GM21576 (cell line): ENCODE data around the gene AK1.

ENCODE experiments used
- ATAC-seq: cut with Tn5 transposase; IDR thresholded peaks from one replicate; pipeline ENCODE4 v1.9.1; 2021; ENCODE audit warnings: mild to moderate bottlenecking, moderate library complexity; ENCODE audit not compliant: unreplicated experiment

Gene AK1

DNA sequence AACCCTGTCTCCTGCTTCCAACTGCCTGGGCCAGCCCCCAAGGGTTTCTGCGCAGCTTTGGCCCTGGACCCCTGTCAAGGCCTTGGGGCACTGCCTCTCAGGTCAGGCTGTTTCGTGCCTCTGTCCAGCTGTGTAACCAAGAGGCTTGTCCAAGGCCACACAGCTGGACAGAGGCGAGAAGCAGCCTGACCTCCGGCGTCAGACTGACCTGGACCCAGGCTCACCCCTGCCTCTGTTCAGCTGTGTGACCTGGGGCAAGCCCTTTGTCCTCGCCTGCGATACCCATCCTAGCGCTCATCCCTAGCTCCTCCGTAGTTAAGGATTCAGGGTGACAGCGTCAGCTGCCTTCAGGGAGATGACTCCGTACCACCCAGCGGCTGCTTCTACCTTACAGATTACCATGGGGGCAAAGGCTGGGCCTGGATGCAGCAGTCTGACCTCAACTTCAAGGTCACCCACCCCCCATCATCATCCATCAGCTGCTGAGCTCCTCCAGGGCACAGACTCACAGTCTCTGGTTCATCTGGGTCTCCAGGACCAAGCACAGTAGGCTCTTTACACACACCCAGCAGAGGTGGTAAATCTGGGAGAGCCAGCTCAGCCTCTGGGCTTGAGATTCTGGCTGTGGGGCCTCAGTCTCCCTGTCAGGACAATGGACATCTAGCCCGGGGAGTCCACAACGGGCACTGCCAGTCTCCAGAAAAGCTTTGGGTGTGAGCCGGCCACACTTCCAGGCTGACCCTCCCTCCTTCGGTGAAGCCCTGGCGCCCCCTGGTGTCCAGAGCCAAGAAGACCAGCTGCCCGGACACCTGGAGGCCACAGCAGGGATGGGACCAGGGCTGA is 7.9 kb downstream of the AK1 start:
- ATAC-seq: peak; percentile 55

DNA sequence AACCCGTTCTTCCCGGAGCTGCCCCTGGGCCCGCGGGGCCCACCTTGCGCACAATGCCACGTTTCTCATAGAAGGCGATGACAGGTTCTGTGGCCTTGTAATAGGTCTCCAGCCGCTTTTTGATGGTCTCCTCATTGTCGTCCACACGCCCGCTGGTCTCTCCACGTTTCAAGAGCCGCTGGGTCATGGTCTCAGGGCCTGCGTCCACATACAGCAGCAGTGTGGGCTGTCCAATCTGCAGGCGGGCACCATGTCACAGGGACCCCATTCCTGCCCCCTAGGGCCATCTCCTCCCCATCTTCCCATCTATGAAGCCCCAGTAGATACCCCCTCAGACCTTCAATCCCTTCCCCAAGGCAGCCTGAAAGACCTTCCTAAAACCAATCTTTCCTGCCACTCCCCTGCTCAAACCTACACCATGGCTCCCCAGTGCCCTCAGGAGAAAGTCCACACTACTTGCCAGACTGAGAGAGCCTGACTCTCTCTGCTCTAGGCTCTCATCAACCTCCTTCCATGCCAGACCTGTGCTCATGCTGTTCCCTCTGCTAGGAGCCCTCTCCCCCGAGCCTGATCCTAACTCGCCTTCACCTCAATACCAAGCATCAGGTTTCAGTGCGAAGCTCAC is 9.1 kb downstream of the AK1 start:
- no peak for ATAC-seq

DNA sequence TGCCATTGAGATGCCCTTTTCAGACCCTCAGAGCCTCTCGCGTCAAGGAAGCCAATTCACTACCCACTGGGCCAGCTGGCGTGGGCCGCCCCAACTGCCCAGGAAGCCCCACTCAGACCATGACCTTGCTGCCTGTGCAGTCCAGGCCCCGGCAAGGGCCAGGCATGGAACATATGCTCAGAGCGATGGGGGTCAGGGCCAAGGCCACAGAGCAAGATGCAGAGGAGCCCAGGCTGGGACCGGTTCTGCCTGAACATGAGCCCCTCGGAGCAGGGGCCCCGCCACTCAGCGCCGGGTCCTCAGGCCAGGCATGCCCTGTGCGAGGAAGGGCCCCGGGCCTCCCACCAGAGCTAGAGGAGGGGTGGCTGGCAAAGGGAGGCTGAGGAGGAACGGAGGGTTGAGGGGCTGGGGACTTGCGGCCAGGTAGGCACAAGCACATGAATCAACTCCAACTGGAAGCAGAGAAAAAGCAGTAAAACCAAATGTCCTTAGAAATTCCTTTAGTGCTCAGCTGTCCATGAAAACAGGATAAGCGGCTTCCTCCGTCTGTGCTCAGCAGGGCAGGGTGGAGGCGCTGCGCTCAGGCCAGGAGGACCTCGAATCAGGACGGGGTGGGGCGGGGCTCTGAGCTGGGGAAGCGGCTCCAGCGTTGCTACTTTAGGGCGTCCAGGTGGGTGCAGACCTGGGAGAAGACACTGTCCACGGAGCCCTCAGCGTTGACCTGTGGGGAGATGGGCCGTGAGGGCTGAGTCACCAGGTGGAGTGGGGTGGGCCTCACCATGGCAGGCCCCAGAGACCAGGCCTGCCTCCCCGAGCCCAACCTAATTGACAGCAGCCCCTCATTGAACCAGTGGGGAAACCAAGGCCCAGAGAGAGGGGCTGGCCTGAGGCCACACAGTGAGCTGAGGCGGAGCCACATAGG is 9.9 kb downstream of the AK1 start:
- no peak for ATAC-seq

DNA sequence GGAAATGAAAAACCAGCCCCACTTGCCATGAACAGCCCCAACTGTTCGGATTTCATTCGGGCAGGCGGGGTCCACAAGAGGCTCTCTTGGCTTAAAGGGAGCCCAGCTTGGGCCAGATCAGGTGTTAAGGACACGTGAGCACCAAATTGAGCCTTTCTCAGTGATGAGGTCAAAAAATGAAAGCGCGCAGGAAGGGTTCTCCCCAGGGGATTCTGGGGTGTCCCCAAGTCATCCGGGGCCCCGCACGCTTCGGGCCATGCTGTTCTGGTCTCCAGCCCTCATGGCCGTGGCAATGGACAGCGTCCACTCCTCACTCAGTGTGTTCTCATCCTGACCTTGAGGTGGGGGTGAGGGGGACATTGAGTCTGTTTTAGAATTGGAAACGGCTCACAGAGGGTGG is 10.9 kb downstream of the AK1 start:
- ATAC-seq: no peak

DNA sequence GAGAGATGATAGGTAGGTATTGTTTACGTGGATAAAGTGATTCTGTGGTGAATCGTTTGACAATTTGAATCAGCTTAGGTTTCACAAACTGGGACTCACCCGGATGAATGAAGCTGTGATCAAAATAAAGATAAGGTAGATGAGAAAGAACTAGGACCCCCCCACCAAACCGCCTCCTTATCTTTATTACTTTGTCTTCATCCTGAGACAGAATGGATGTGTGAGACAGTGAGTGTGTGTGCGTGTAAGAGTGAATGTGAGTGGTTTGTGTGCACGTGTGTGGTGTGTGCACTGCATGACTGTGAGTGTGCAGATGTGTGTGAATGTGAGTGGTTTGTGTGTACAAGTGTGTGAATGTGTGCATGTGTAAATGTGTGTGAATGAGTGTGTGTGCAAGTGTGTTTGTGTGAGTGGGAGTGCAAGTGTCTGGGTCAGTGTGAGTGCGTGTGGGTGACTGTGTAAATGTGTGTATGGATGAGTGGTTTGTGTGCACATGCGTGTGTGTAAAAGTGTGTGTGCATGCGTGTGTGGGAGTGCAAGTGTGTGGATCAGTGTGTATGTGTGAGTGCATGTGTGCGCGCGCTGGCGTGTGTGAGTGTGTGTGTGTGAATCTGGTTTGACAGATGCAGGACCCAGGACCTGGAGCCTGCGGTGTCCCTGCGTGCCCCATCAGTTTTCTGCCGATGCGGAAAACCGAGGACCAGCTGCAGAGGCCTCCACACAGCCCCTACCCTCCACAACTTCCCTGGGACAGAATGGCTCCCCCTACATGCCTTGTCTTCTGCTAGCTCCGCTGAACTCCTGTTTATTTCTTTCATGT is 11.6 kb downstream of the AK1 start:
- no peak for ATAC-seq

DNA sequence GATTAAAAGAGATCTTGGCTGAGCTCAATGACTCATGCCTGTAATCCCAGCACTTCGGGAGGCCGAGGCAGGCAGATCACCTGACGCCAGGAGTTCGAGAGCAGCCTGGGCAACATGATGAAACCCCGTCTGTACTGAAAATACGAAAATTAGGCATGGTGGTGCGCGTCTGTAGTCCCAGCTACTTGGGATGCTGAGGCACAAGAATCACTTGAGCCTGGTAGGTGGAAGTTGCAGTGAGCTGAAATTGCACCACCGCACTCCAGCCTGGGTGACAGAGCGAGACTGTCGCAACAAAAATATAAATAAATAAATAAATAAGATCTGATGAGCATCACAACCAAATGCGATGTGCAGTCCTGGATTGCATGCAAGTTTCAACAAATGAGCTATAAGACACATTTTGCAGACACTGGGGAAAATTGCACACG is 14.3 kb downstream of the AK1 start:
- ATAC-seq: no peak

DNA sequence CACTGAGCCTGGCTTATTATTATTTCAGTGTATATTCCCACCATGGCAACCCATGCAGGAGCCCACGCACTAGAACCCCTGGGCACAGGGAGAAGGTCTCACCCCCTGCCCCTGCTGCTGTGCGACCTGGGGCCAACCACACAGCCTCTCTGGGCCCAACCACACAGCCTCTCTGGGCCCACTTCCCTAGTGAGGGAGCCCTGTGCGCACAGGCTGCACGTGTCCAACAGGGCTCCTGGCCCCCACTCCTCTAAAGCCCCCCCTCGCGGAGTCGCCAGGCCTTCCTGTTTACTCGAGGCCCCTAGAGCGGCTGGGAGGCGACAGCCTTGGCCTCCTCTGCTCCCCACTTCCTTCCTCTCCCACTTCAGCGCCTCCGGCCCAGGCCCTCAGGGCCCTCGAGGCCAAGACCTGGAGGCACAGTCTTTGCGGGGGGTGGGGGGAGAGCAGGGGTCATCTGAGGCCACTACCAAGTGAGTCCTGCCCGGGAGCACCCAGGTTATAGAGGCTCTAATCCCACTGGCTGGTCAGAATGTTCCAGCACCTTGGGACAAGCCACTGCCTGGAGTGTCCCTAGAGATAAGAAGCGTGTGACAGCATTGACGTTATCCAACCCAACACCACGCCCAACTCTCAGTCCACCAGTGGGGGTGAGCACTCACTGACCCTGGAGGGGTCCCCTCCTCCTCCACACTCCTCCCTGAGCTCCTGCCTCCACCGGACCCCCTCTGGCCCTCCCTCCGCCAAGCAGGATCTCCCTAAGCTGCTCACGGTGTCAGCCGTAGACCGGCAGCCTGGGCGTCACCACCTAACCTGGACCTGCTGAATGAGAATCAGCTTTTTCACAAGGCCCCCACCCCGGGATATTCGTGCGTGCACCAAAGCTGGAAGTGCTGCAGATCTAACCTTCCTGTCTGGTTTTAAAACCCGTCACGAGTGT is 15.1 kb downstream of the AK1 start:
- no peak for ATAC-seq

DNA sequence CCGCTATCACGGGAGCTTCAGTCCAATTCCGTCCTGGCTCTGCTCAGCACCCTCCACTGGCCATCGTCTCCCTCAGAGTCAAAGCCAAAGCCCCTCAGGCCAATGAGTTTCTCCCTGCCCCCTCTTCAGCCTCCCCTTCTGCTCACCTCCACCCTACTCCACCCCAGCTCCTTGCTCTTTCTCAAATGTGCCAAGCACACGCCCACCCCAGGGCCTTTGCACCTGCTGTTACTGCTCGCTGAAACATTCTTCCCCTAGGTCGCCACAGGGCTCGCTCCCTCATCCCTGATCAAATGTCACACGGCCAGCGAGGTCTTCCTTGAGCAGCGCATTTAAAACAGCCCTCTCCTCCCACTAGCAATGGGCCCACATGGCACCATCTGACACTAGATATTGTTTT is 16.7 kb downstream of the AK1 start:
- ATAC-seq: no peak

DNA sequence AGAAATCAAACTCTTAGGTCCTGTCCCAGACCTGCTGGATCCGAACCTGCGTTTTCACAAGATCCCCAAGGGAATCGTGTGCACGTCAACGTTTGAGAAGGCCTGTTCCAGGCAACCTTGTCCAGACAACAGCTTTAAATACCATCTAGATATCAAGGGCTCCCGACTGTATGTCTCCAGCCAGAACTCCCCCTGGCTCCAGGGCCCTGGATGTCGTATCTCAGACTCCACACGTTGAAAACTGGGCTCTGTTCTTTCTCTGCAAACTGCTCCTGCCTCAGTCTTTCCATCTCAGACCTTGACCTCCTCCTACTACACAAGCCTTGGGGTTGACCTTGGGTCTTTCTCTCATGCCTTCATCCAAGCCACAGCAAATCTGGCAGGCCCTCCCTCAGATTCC is 17.2 kb downstream of the AK1 start:
- ATAC-seq: no peak

DNA sequence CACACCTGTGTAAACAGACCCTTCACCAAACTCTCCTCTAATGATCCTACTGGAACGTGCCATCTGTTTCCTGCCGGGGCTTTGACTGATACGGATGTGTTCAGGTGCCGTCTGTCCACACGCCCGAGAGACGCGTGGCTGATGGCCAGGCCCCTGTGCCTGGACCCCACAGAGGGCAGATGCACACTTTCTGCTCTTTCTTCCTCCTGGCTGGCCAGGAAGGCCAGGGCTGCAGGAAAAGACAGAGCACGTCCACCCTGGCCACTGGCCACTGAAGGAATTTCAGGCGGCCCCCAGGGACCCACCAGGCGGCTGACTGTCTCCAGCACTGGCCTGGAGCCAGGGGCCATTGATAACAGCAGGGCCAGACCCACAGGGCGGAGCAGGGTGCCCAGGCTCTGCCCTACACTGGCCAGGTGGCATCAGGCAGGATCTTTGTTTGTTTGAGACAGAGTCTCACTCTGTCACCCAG is 19.4 kb downstream of the AK1 start:
- ATAC-seq: no peak

DNA sequence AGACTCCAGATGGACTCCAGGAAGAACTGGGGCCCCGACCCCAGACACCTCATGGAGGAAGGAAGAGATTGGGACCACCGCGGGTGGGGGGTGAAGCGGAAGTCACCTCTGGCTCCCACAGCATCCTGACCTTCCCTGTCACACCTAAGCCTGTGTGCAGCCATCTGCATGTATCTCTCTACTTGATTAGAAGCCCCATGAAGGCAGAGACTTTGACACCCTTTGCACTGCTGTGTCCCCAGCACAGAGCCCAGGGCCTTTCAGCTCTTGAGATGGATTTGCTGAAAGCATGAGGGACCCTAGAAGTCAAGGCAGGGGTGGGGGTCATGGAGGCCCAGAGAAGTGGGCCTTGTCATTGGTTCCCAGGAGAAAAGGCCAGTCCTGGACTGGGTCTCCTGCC is 20.2 kb downstream of the AK1 start:
- no peak for ATAC-seq

DNA sequence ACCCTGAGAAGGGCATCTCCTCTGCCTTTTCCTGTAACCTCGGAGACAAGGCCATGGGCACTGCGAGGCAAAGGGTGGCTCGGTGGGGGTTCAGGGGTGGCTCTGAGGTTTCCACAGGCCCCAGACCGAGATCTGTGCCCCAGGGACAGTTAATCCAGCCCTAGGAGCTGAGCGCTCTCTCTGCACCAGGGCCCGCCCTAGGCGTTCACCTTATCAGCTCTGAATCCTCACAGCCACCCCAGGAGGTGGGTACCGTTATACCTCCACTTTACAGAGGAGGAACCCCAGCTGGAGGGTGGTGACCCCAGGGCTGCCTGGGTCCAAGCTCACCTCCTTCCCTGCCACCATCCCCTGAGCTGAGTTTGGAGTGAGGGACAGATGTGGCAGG is 20.8 kb downstream of the AK1 start:
- no peak for ATAC-seq

DNA sequence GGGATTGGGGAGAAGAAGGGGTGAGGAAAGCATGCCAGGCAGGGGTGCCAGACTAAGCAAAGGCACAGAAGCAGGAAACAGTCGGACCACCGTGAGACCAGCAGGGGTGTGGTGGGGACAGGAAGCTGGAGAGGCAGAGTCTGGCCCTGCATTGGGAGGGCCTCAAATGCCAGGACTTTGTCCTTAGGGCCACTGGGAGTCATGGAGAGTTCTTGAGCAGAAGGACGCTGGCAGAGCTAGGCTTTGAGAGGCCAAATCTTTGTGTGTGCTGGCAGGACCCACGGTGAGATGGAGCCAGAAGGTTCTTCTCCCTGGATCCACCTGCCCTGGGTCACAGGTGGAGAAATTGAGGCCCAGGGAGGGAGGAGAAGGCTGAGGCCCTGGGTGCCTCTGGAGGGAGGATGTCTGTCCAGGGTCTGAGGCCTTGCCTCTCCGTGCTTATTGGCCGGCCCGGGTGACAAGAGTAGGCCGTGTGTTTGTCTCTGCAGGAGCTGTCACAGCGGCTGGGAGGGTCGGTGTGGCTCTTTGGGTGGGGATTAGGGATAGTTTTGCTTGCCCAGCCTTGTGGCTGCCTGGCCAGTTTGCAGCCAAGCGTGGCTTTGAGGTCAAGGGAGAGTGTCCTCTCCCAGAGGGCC is 21.3 kb downstream of the AK1 start:
- ATAC-seq: no peak

DNA sequence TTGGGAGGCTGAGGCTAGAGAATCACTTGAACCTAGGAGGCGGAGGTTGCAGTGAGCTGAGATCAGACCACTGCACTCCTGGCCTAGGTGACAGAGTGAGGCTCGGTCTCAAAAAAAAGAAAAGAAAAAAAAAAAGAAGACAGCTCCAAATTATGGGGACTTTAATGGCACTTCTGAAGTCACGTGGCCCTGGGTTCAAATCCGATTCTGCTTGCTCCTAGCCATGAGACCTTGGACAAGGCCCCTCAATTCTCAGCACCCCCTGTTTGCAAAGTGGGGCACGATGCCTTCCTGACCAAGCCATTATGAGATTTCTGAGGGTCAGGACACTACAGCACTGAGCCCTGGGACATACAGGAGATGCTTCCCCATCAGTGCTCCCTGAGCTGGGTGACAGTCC is 22.0 kb downstream of the AK1 start:
- no peak for ATAC-seq

DNA sequence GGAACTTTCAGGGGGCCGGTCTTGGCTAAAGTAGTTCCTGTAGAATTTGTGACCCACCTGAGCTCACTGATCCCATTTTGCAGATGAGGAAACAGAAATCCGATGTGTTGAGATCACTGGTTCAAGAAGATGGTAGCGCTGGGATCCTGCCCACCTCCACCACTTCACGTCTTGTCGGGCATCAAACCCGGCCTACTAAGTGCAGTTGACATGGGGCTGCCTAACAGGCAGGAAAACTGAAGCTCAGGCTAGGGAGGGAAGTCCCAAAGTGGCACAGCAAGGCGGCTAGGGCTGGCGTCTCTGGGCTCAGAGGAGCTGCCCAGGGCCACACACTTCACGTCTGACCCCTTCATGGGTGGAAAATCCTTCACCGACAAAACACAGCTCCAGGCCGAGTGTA is 22.5 kb downstream of the AK1 start:
- no peak for ATAC-seq

DNA sequence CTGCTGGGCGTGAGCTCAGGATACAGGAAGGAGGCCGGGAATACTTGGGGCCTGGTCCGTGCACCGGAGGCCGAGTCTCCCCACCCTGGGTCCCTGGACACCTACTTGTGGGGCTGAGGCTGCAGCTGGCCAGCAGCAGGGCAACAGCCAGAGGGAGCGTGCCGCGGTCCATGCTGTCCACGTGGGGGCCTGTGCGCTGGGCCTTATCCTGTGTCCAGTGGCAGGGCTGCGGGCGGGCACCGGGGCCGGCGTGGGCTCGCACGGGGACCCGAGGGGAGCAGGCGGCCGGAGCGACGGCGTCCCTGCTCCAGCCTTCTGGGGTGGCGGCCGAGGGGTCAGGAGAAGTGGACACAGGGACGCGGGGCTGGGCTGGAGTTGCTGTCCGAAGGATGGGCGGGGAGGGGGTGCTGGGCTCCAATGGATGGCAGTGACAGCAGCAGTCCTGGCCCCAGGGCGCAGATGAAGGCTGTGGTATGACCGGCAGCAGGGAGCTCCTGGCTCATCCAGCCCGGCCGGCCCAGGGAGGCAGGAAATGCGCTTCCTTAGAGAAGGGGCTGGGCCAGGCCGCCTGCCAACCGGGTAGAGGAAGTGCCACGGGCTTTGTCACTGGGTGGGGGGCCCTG is 23.2 kb downstream of the AK1 start, which contains the start of gene ENG:
Gene ENG (minus strand): TSS at position 475 of the 623 bp plus-strand sequence. CDS start 303 bp downstream, at position 172.
- no peak for ATAC-seq

DNA sequence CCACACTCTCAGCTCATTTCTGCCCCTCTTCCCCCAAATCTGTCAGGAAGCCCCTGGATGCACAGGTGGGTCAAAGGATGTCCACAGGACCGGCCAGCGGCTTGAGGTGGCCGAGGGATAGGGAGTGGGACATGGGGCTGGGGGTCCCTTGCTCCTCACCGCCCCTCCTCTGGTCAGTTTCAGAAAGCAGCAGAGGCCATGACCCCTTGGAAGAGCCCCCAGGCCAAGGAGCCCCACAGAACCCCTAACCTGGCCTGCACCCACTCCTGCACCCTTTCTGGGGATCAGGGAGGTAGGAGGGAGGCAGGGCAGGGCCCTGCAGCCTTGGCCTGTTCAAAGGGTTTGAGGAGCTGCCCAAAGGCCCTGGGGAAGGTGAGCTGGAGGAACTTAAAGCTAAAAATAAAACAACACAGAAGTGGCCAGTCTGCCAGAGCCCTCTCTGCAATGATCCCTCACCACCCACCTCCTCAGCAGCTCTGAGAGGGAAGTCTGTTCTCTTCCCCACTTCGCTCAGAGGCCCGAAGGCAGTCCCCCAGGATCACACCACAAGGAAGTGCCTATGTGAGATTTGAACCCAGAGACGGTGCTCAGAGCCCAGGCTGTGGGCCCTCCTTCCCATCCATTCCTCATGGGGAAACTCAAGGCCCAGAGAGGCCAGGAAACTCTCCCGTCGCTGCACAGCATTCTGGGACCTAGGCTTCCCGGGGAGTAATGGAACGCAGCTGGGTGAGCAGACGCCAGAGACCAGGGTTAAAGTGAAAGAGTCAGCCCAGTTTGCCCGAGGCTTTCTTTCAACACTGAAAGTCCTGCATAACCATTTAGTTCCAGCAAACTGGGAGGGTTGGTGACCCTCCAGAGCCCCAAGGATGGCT is 23.9 kb downstream of the AK1 start:
- ATAC-seq: no peak
